RWPE1 (cell line): ENCODE measurements around the gene LRP3.
"Not testable (repeated sequence)": the region's sequence is repeated elsewhere in the genome, so short reads cannot be mapped to it uniquely, and the experiment has no call there.

Experiments used
- CTCF ChIA-PET: fragments of 350-600 bp; sonication (Branson Sonifier 250); formaldehyde crosslinking; extraction: SDS; loops from one replicate; lab custom pipeline; 2021; lab: Yijun Ruan, JAX
- POLR2A ChIA-PET: fragments of 400-600 bp; formaldehyde crosslinking; extraction: SDS; loops from one replicate; lab custom pipeline; 2020; ENCODE audit warnings: antibody characterized with exemption; ENCODE audit not compliant: low non-redundant PET; lab: Yijun Ruan, JAX
- DNase-seq: peaks from one replicate; pipeline ENCODE4 v3.0.0; 2012; ENCODE audit warnings: low spot score
- H3K27ac ChIP-seq: fragments of 450-650 bp; 2 replicates; pipeline ENCODE4 v1.5.1; 2017
- TF ChIP-seq, protein P1 (sequence below): fragments of 450-650 bp; conservative IDR thresholded peaks from 2 replicates; pipeline ENCODE4 v1.5.1; 2017; ENCODE audit warnings: low read depth, mild to moderate bottlenecking

LRP3 gene, protein sequence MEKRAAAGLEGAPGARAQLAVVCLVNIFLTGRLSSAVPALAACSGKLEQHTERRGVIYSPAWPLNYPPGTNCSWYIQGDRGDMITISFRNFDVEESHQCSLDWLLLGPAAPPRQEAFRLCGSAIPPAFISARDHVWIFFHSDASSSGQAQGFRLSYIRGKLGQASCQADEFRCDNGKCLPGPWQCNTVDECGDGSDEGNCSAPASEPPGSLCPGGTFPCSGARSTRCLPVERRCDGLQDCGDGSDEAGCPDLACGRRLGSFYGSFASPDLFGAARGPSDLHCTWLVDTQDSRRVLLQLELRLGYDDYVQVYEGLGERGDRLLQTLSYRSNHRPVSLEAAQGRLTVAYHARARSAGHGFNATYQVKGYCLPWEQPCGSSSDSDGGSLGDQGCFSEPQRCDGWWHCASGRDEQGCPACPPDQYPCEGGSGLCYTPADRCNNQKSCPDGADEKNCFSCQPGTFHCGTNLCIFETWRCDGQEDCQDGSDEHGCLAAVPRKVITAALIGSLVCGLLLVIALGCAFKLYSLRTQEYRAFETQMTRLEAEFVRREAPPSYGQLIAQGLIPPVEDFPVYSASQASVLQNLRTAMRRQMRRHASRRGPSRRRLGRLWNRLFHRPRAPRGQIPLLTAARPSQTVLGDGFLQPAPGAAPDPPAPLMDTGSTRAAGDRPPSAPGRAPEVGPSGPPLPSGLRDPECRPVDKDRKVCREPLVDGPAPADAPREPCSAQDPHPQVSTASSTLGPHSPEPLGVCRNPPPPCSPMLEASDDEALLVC

DNA sequence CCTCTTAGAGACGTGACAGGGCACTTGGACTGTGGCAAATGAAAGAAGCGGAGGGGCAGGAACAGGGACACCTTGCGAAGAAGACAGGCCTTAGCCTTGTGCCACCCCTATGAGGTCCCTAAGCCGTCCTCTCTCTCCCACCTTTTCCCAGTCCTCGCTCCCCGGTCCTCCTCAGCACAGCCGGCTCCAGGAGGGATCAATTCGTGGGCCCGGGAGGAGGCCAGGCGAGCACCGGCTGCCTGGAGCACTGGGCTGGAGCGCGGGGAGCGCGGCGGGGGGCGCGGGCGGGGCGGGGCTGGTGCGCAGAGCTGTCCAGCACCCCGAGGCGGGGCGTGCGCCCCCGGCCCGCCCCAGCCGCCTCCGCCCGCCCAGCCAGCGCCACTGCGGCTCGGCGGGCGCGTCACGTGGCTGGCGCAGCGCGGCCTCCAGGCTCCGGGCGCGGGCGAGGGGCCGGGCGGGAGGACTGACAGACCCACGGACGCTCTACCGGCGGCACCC lies at the start of gene LRP3:
Gene LRP3, plus strand, starts transcription at position 466 of the 498 bp plus-strand sequence. CDS start 456 bp downstream, outside the sequence.
- ChIA-PET POLR2A (interaction anchor here (0.7 kb wide), 1 partner anchor 188 kb away, joined by 3 read pairs; no protein-coding TSS in a partner anchor), CTCF (interaction anchor here (0.6 kb wide), 1 partner anchor 48 kb away, joined by 4 read pairs; no protein-coding TSS in a partner anchor)
- no peak for DNase-seq
- H3K27ac ChIP-seq = no peak within 1 kb of the TSS
- TF ChIP-seq, protein P1, sequence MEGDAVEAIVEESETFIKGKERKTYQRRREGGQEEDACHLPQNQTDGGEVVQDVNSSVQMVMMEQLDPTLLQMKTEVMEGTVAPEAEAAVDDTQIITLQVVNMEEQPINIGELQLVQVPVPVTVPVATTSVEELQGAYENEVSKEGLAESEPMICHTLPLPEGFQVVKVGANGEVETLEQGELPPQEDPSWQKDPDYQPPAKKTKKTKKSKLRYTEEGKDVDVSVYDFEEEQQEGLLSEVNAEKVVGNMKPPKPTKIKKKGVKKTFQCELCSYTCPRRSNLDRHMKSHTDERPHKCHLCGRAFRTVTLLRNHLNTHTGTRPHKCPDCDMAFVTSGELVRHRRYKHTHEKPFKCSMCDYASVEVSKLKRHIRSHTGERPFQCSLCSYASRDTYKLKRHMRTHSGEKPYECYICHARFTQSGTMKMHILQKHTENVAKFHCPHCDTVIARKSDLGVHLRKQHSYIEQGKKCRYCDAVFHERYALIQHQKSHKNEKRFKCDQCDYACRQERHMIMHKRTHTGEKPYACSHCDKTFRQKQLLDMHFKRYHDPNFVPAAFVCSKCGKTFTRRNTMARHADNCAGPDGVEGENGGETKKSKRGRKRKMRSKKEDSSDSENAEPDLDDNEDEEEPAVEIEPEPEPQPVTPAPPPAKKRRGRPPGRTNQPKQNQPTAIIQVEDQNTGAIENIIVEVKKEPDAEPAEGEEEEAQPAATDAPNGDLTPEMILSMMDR = no peak

DNA sequence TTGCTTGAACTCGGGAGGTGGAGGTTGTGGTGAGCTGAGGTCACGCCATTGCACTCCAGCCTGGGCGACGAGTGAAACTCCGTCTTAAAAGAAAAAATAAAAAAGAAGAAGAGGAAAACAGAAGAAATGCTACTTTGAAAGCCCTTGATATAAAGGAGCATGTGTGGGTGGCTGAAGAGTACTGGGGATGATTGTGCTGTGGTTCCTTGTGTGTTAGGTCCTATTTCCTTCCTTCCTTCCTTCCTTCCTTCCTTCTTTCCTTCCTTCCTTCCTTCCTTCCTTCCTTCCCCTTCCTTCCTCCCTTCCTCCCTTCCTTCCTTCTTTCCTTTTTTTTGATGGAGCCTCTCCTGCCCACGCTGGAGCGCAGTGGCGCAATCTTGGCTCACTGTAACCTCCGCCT lies 47.9 kb upstream of the LRP3 start:
- ChIA-PET CTCF (no interaction called here), POLR2A (no interaction called here)
- TF ChIP-seq, protein P1 = no peak
- no peak for DNase-seq
- H3K27ac ChIP-seq = no peak overlapping the region

DNA sequence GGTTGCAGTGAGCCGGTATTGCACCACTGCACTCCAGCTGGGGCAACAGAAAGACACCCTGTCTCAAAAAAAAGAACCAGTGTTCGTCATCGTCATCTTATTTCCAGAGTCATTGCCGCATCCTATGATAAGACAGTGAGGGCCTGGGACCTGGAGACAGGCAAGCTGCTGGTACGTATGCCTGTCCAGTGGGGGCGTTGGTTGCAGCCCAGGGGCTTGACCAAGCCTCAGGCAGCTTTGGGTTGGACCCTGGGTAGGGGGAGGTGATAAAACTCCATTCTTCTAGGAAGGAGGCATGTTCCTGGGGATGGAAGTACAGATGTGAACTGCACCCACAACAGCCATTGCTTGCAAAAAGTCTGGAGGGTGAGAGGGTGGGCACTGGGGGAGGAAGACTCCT lies 46.6 kb upstream of the LRP3 start:
- ChIA-PET POLR2A (no interaction called here), CTCF (no interaction called here)
- no peak overlapping the region for H3K27ac ChIP-seq
- DNase-seq = no peak
- TF ChIP-seq, protein P1 = no peak

DNA sequence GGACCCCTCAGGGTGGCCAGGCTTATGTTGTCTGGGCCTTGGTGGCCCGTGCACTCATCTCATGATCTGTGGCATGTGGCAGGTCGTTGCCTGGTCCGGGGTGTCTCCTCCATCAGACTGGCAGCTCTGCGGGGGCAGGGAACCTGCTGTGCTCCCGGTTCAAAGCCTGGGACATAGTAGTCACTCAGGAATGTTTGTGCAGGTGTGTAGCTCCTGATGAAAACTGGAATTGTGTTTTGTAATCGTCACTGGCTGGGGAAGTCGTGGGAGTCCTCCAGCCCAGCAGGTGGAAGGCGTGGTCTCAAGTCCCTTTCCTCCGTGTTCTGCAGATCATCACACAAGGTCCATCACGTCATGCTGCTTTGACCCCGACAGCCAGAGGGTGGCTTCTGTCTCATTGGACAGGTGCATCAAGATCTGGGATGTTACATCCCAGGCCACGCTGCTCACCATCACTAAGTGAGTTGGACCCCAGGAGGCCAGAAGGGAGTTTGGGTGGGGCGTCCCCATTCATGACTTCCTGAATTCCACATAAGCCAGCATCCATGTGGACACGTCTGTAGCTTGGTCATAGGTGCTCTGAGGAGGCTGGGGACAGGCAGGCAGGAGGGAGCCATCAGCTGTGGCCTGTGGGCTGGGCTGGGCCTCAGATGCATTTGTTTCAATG lies 43.1 kb upstream of the LRP3 start:
- no peak for DNase-seq
- TF ChIP-seq, protein P1 = no peak
- H3K27ac ChIP-seq = no peak overlapping the region
- ChIA-PET CTCF (interaction anchor here (0.6 to 0.7 kb wide), 2 partner anchors 608 to 847 kb away, joined by 3 read pairs; no protein-coding TSS in a partner anchor), POLR2A (no interaction called here)

DNA sequence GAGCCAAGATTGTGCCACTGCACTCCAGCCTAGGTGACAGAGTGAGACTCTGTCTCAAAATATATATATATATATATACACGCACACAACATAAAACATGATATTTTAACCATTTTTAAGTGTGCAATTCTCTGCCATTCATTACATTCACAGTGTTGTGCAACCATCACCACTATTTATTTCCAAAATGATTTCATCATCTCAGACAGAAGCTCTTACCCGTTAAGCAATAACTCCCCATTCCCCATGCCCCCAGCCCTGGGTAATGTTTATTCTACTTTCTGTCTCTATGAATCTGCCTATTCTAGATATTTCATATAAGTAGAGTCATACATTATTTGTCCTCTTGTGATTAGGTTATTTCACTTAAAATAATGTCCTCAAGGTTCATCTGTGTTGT lies 42.0 kb upstream of the LRP3 start:
- DNase-seq = no peak
- ChIA-PET CTCF (no interaction called here), POLR2A (no interaction called here)
- no peak overlapping the region for H3K27ac ChIP-seq
- TF ChIP-seq, protein P1 = no peak

DNA sequence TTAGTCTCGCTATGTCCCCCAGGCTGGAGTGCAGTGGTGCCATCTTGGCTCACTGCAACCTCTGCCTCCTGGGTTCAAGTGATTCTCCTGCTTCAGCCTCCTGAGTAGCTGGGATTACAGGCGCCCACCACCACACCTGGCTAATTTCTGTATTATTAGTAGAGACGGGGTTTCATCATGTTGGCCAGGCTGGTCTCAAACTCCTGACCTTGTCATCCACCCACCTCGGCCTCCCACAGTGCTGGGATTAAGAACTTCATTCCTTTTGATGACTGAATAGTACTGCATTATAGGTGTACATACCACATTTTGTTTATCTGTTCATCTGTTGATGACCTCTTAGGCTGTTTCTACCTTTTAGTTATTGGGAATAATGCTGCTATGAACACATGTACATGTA lies 41.5 kb upstream of the LRP3 start:
- CTCF ChIA-PET, DNase-seq, POLR2A ChIA-PET, H3K27ac ChIP-seq: not testable (repeated sequence)

DNA sequence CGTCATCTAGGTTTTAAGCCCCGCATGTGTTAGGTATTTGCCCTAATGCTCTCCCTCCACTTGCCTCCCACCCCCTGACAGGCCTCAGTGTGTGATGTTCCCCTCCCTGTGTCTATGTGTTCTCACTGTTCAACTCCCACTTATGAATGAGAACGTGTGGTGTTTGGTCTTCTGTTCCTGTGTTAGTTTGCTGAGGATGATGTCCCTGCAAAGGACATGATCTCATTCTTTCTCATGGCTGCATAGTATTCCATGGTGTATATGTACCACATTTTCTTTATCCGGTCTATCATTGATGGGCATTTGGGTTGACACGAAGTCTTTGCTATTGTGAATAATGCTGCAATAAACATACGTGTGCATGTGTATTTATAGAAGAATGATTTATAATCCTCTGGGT lies 39.8 kb upstream of the LRP3 start:
- POLR2A ChIA-PET, H3K27ac ChIP-seq, DNase-seq: not testable (repeated sequence)
- CTCF ChIA-PET = interaction anchor here (1.1 kb wide), 1 partner anchor 30 kb away, joined by 4 read pairs; no protein-coding TSS in a partner anchor
